ENCODE results near the gene ZNF48.

GRCh38 chr16:30369938-30370455, 25.2 kb upstream of the ZNF48 start:
- TF ChIP-seq CTCF (IDR thresholded peaks at IDR 0.05; ENCODE audit: low read length) (no peak), EZH2 (IDR thresholded peaks at IDR 0.05; ENCODE audit: borderline replicate concordance, low read length) (no peak)
